Tibial nerve (tissue), 4 donors: ENCODE data around the gene TCERG1.

ENCODE experiments used
- CTCF ChIP-seq, 5 experiments: fragments of 200-600 bp in 3 of 5; fragments of 450-650 bp in 2 of 5; sonication (generic) in 3 of 5; IDR thresholded peaks; one replicate each; pipeline ENCODE4 v1.5.1; 2016 to 2019; ENCODE audit warnings: antibody characterized with exemption in 5 of 5, mild to moderate bottlenecking in 3 of 5, moderate library complexity in 2 of 5
- EP300 ChIP-seq, 2 donors: sonication (generic); formaldehyde crosslinking; IDR thresholded peaks; one replicate each; pipeline ENCODE4 v1.6.1; 2017; ENCODE audit warnings: antibody characterized with exemption in 2 of 2, mild to moderate bottlenecking in 1 of 2
- POLR2A ChIP-seq, 2 donors: fragments of 450-650 bp; IDR thresholded peaks; one replicate each; pipeline ENCODE4 v1.6.1; 2017; ENCODE audit warnings: antibody characterized with exemption in 2 of 2, mild to moderate bottlenecking in 2 of 2, moderate library complexity in 2 of 2

DNA sequence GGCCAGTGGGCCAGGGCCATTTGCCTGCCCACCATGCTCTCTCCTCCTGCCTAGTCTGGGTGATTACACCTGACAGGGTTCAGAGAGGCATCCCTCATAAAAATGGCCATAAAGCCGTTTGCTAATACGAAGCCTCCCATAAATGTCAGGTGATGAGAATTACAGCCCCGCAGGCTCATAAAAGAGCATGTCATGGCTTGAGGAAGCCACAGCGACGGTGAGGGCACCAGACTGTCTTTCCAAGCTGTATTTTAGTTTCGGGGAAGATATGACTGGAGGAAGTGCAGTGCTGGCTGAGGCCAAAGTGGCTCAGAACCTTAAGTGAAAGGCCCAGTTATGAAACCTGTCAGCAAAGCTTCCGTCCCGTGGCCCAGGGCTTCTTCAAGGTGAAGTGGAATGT, 18.5 kb upstream of the TCERG1 start:
- TF ChIP-seq CTCF (IDR thresholded peaks at IDR 0.05) (no peak), EP300 (IDR thresholded peaks at IDR 0.05) (no peak), POLR2A (IDR thresholded peaks at IDR 0.05) (no peak)
